Fibroblast of lung (primary cell): ENCODE results near the gene CDKAL1. TPM values are rescaled to one million over a fixed set of nuclear protein-coding genes. Genes with fewer than 3 reads are reported as not detected.

Source experiments
- DNase-seq, 2 donors: peaks; one replicate each; pipeline versions ENCODE4 v3.0.0 to v3.0.0-alpha.2; 2010; ENCODE audit warnings: low read depth in 2 of 2
- H2AFZ ChIP-seq: 2 replicates; pipeline ENCODE4 v1.5.1; 2012; ENCODE audit warnings: low read length, control low read depth, inconsistent platforms
- H3K27ac ChIP-seq: 2 replicates; pipeline ENCODE4 v1.5.1; 2011; ENCODE audit warnings: low read length, control low read depth; ENCODE audit not compliant: insufficient read depth
- H3K27me3 ChIP-seq: 2 replicates; pipeline ENCODE4 v1.5.1; 2011; ENCODE audit warnings: mild to moderate bottlenecking, low read length; ENCODE audit not compliant: control insufficient read depth, insufficient read depth
- H3K36me3 ChIP-seq: 2 replicates; pipeline ENCODE4 v1.5.1; 2011; ENCODE audit warnings: low read length; ENCODE audit not compliant: control insufficient read depth, insufficient read depth
- H3K4me1 ChIP-seq: 2 replicates; pipeline ENCODE4 v1.5.1; 2011; ENCODE audit warnings: low read length; ENCODE audit not compliant: control insufficient read depth, insufficient read depth; ENCODE audit errors: extremely low read depth
- H3K4me2 ChIP-seq: 2 replicates; pipeline ENCODE4 v1.5.1; 2011; ENCODE audit warnings: low read length, control low read depth; ENCODE audit not compliant: insufficient read depth; ENCODE audit errors: extremely low read depth
- H3K4me3 ChIP-seq, 4 experiments: fragments of 200-600 bp in 1 of 4; sonication (generic) in 1 of 4; replicated peaks in 1 of 4; 2 replicates each; pipeline ENCODE4 v1.5.1; 2011 to 2016; ENCODE audit warnings: low read length in 4 of 4, low read depth in 3 of 4, mild to moderate bottlenecking in 3 of 4, control low read depth in 2 of 4, inconsistent platforms in 1 of 4, mixed read lengths in 1 of 4; ENCODE audit not compliant: insufficient read depth in 1 of 4; ENCODE audit errors: control extremely low read depth in 1 of 4
- H3K79me2 ChIP-seq: 2 replicates; pipeline ENCODE4 v1.5.1; 2012; ENCODE audit warnings: mild to moderate bottlenecking, low read length, inconsistent platforms; ENCODE audit not compliant: control insufficient read depth, insufficient read depth
- H3K9ac ChIP-seq: 2 replicates; pipeline ENCODE4 v1.5.1; 2011; ENCODE audit warnings: mild to moderate bottlenecking, low read length, control low read depth; ENCODE audit not compliant: insufficient read depth
- H3K9me3 ChIP-seq: 2 replicates; pipeline ENCODE4 v1.5.1; 2012; ENCODE audit warnings: low read depth, low read length; ENCODE audit not compliant: control insufficient read depth, insufficient read depth
- H4K20me1 ChIP-seq: 2 replicates; pipeline ENCODE4 v1.5.1; 2011; ENCODE audit warnings: low read length; ENCODE audit not compliant: control insufficient read depth, insufficient read depth; ENCODE audit errors: extremely low read depth
- CTCF ChIP-seq, 2 donors: IDR thresholded peaks in 1 of 2; conservative IDR thresholded peaks in 1 of 2; 1 replicate in 1 of 2; 2 replicates in 1 of 2; pipeline ENCODE4 v1.5.1; 2011 to 2012; ENCODE audit warnings: low read length in 2 of 2, control low read depth in 1 of 2, inconsistent platforms in 1 of 2, low read depth in 1 of 2, mild to moderate bottlenecking in 1 of 2
- EZH2 ChIP-seq: IDR thresholded peaks from 2 replicates; pipeline ENCODE4 v1.5.1; 2012; ENCODE audit warnings: low read length, control low read depth, mild to moderate bottlenecking; ENCODE audit errors: missing control alignments
- polyA plus RNA-seq, 2 donors: library from polyadenylated mRNA; depleted of rRNA in 1 of 2; stranded (reverse) in 1 of 2; unstranded in 1 of 2; fragments of >200 nt; gene quantifications; 2 replicates each; pipeline ENCODE4 v1.2.1, GENCODE V29; 2011 to 2012; ENCODE audit warnings: missing spikeins in 1 of 2
- total RNA-seq: library from RNA; depleted of rRNA; stranded (reverse); fragments of >200 nt; gene quantifications from 2 replicates; pipeline ENCODE4 v1.2.1, GENCODE V29; 2014

Gene CDKAL1
- total and polyA plus RNA-seq, 2 donors (not counting 1 experiment from before 2014, with no cell fraction given), result 7.4 to 15.0 TPM

DNA sequence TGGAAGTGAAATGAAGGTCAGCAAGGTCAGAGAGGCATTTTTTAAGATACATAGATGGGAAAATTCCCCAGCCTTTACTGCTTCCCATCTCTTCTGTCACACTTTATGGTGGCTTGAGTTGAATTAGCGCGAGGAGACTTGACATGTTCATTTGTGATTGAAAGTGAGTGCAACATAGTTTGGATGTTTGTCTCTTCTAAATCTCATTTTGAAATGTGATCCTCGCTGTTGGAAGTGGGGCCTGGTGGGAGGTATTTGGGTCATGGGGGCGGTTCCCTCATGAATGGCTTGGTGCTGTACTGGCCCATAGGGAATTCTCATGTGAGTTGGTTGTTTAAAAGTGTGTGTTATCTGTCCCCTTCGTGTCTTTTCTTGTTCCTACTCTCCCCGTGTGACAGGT, 237.2 kb downstream of the CDKAL1 start:
- Histone ChIP-seq H4K20me1 (no peaks in the 10 kb centered on the region), H3K4me2 (no peak overlapping the region), H3K27me3 (no peaks in the 10 kb centered on the region), H3K4me1 (no peaks in the 10 kb centered on the region), H3K9me3 (no peaks in the 10 kb centered on the region), H3K4me3 (no peak overlapping the region), H3K36me3 (no peaks in the 10 kb centered on the region), H3K27ac (no peak overlapping the region), H2AFZ (no peak overlapping the region), H3K79me2 (no peaks in the 10 kb centered on the region), H3K9ac (no peak overlapping the region)
- TF ChIP-seq EZH2, result no peak
- TF ChIP-seq CTCF (conservative IDR thresholded peaks at IDR 0.05 in 1 of 2, IDR thresholded peaks at IDR 0.05 in 1 of 2; ENCODE audit: low read depth in 1 of 2, low read length in 2 of 2), result no peak
- no peak for DNase-seq

- H3K4me1 ChIP-seq, result no peaks in the 10 kb centered on the region
- H3K9me3 ChIP-seq, result no peaks in the 10 kb centered on the region
- DNase-seq, result no peak
- no peak overlapping the region for H3K4me3 ChIP-seq
- H2AFZ ChIP-seq, result no peak overlapping the region
- no peak overlapping the region for H3K27ac ChIP-seq
- no peaks in the 10 kb centered on the region for H3K27me3 ChIP-seq
- TF ChIP-seq CTCF (conservative IDR thresholded peaks at IDR 0.05 in 1 of 2, IDR thresholded peaks at IDR 0.05 in 1 of 2; ENCODE audit: low read depth in 1 of 2, low read length in 2 of 2), result no peak
- TF ChIP-seq EZH2, result no peak
- H4K20me1 ChIP-seq, result no peaks in the 10 kb centered on the region
- no peak overlapping the region for H3K9ac ChIP-seq
- no peaks in the 10 kb centered on the region for H3K79me2 ChIP-seq
- H3K4me2 ChIP-seq, result no peak overlapping the region
- H3K36me3 ChIP-seq, result no peaks in the 10 kb centered on the region
Observed at GRCh38 chr6:20773822-20774221, 239.6 kb downstream of the CDKAL1 start.

DNA sequence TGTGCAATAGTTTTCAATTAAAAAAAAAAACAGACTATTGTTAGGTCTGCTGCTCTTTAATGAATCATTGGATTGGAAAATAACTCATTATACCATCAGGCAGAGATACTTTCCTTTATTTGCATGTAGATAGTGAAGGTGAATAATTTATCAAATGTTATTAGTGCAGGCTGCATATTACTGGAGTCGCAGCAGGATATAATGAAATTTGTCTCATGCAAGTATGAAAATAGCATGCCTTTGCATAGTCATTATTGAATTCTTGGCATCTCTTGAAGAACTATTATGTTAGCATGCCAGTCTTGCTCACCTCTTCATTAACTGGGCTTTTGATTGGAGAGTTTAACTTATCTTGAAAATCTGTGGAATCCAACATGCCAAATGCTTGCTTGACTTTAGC, 241.7 kb downstream of the CDKAL1 start:
- no peaks in the 10 kb centered on the region for H3K36me3 ChIP-seq
- H3K9me3 ChIP-seq, result no peaks in the 10 kb centered on the region
- no peak overlapping the region for H3K27ac ChIP-seq
- H2AFZ ChIP-seq, result no peak overlapping the region
- H4K20me1 ChIP-seq, result no peaks in the 10 kb centered on the region
- no peak overlapping the region for H3K4me3 ChIP-seq
- H3K9ac ChIP-seq, result no peak overlapping the region
- no peak for TF ChIP-seq CTCF (conservative IDR thresholded peaks at IDR 0.05 in 1 of 2, IDR thresholded peaks at IDR 0.05 in 1 of 2; ENCODE audit: low read depth in 1 of 2, low read length in 2 of 2)
- no peak for TF ChIP-seq EZH2
- no peak overlapping the region for H3K4me2 ChIP-seq
- no peak for DNase-seq
- no peaks in the 10 kb centered on the region for H3K27me3 ChIP-seq
- H3K79me2 ChIP-seq, result no peaks in the 10 kb centered on the region
- H3K4me1 ChIP-seq, result no peaks in the 10 kb centered on the region
